HFF-Myc (cell line): ENCODE results near the gene TUBA8.
"Not testable (repeated sequence)": the region's sequence is repeated elsewhere in the genome, so short reads cannot be mapped to it uniquely, and the experiment has no call there.

Experiments used
- DNase-seq: peaks from one replicate; pipeline ENCODE4 v3.0.0-alpha.2; 2011; ENCODE audit warnings: low read depth; ENCODE audit errors: extremely low read depth
- H3K4me3 ChIP-seq: replicated peaks from 2 replicates; pipeline ENCODE4 v1.5.1; 2011; ENCODE audit warnings: low read depth, mild to moderate bottlenecking, control low read depth, low read length
- TF ChIP-seq, protein P1 (sequence below): IDR thresholded peaks from 2 replicates; pipeline ENCODE4 v1.5.1; 2012; ENCODE audit warnings: mild to moderate bottlenecking, low read depth, low read length, control low read depth; ENCODE audit errors: missing control alignments

The TUBA8 gene

GRCh38 chr22:18110194-18110953, at the start of gene TUBA8:
TSS of gene TUBA8 (plus strand) at chr22:18110809. CDS start at chr22:18110866, 57 bp downstream.
- no peak for DNase-seq
- TF ChIP-seq, protein P1, sequence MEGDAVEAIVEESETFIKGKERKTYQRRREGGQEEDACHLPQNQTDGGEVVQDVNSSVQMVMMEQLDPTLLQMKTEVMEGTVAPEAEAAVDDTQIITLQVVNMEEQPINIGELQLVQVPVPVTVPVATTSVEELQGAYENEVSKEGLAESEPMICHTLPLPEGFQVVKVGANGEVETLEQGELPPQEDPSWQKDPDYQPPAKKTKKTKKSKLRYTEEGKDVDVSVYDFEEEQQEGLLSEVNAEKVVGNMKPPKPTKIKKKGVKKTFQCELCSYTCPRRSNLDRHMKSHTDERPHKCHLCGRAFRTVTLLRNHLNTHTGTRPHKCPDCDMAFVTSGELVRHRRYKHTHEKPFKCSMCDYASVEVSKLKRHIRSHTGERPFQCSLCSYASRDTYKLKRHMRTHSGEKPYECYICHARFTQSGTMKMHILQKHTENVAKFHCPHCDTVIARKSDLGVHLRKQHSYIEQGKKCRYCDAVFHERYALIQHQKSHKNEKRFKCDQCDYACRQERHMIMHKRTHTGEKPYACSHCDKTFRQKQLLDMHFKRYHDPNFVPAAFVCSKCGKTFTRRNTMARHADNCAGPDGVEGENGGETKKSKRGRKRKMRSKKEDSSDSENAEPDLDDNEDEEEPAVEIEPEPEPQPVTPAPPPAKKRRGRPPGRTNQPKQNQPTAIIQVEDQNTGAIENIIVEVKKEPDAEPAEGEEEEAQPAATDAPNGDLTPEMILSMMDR, result no peak
- H3K4me3 ChIP-seq, result peak within 1 kb of the TSS; percentile 24

GRCh38 chr22:18062421-18062820, 48.2 kb upstream of the TUBA8 start:
- H3K4me3 ChIP-seq, result no peak overlapping the region
- TF ChIP-seq, protein P1, result no peak
- no peak for DNase-seq

DNA sequence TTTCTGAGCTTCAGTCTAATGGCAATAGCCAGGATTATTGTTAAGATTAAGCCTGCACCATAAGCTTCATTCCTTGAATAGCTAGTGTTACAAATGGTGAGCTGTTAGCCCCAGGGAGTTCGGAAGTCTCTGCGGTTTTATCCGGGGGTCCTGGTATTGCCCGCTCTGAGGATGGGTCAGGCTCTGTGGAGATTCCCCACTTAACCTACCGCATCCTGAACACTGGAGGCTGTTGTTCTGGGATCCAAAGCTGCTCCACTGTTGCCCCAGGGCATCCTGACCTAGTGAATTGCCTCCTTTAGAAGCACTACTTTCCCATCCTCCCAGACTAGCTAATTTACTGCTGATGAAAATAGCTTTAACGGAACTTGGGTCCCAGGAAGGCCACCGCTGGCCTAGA, 47.3 kb upstream of the TUBA8 start:
- TF ChIP-seq, protein P1, result no peak
- no peak for DNase-seq
- no peak overlapping the region for H3K4me3 ChIP-seq

GRCh38 chr22:18063715-18064114, 46.9 kb upstream of the TUBA8 start:
- not testable (repeated sequence) for DNase-seq, H3K4me3 ChIP-seq

GRCh38 chr22:18064636-18065035, 46.0 kb upstream of the TUBA8 start:
- no peak overlapping the region for H3K4me3 ChIP-seq
- no peak for DNase-seq
- TF ChIP-seq, protein P1, result no peak

- DNase-seq, result no peak
- TF ChIP-seq, protein P1, result no peak
- no peak overlapping the region for H3K4me3 ChIP-seq
Observed at GRCh38 chr22:18065256-18065655, 45.4 kb upstream of the TUBA8 start.

GRCh38 chr22:18066181-18066859, 44.3 kb upstream of the TUBA8 start:
- H3K4me3 ChIP-seq, result no peak overlapping the region
- TF ChIP-seq, protein P1, result no peak
- DNase-seq, result no peak
